HS-5 (cell line): ENCODE results near the gene CFP.
"Not testable (repeated sequence)": the region's sequence is repeated elsewhere in the genome, so short reads cannot be mapped to it uniquely, and the experiment has no call there.

ENCODE experiments used
- DNase-seq: peaks from one replicate; pipeline ENCODE4 v3.0.0-alpha.2; 2012; ENCODE audit warnings: low read depth

Gene CFP

GRCh38 chrX:47629419-47630200 lies at the start of gene CFP:
Gene CFP, minus strand, starts transcription at chrX:47629930. Its CDS starts 86 bp downstream, at chrX:47629844.
- no peak for DNase-seq

- DNase-seq: not testable (repeated sequence)
Measured at GRCh38 chrX:47675959-47676859, 46.5 kb upstream of the CFP start.

- no peak for DNase-seq
Measured at GRCh38 chrX:47674776-47675175, 45.0 kb upstream of the CFP start.

- DNase-seq: not testable (repeated sequence)
Measured at GRCh38 chrX:47665797-47666196, 36.1 kb upstream of the CFP start.

- DNase-seq: no peak
Measured at GRCh38 chrX:47664737-47665136, 35.0 kb upstream of the CFP start.

- peak; percentile 87 for DNase-seq
Measured at GRCh38 chrX:47662144-47662657, 32.5 kb upstream of the CFP start.

GRCh38 chrX:47661539-47661938 lies 31.8 kb upstream of the CFP start:
- no peak for DNase-seq

- DNase-seq: no peak
Measured at GRCh38 chrX:47659421-47659726, 29.6 kb upstream of the CFP start.

GRCh38 chrX:47658684-47659420 lies 29.1 kb upstream of the CFP start, which contains the start of gene UXT:
Gene UXT, minus strand, starts transcription at chrX:47659180. Its CDS starts 253 bp downstream, at chrX:47658927.
- DNase-seq: peak; percentile 76

GRCh38 chrX:47658301-47658683 lies 28.6 kb upstream of the CFP start:
- DNase-seq: no peak

GRCh38 chrX:47651043-47651905 lies 21.5 kb upstream of the CFP start:
- no peak for DNase-seq

- DNase-seq: peak; percentile 82
Measured at GRCh38 chrX:47650164-47651042, 20.7 kb upstream of the CFP start, which contains the start of gene ELK1. Gene ELK1, minus strand, starts transcription at chrX:47650563. Its CDS starts 9,122 bp downstream, at chrX:47641441.

GRCh38 chrX:47649781-47650163 lies 20.0 kb upstream of the CFP start:
- no peak for DNase-seq

- no peak for DNase-seq
Measured at GRCh38 chrX:47649271-47649670, 19.5 kb upstream of the CFP start.

- DNase-seq: no peak
Measured at GRCh38 chrX:47648376-47648775, 18.6 kb upstream of the CFP start.

GRCh38 chrX:47646636-47647035 lies 16.9 kb upstream of the CFP start:
- DNase-seq: no peak

GRCh38 chrX:47645530-47645929 lies 15.8 kb upstream of the CFP start:
- DNase-seq: no peak

- no peak for DNase-seq
Measured at GRCh38 chrX:47644557-47645091, 14.9 kb upstream of the CFP start.

- no peak for DNase-seq
Measured at GRCh38 chrX:47643926-47644325, 14.2 kb upstream of the CFP start.

- no peak for DNase-seq
Measured at GRCh38 chrX:47638816-47639215, 9.1 kb upstream of the CFP start.
